Sigmoid colon (tissue), 7 donors: ENCODE data around the gene SRR. TPM values are rescaled to one million over a fixed set of nuclear protein-coding genes. Genes with fewer than 3 reads are reported as not detected.

ENCODE experiments used
- DNase-seq: peaks from one replicate; pipeline ENCODE4 v3.0.0-alpha.2; 2019
- H3K27ac ChIP-seq, 4 donors: fragments of 200-600 bp; sonication (generic); one replicate each; pipeline ENCODE4 v1.5.1; 2016 to 2019; ENCODE audit warnings: mild to moderate bottlenecking in 1 of 4
- H3K27me3 ChIP-seq, 3 donors: fragments of 200-600 bp; sonication (generic); one replicate each; pipeline ENCODE4 v1.5.1; 2019; ENCODE audit warnings: mild to moderate bottlenecking in 1 of 3
- H3K36me3 ChIP-seq, 4 donors: fragments of 200-600 bp; sonication (generic); one replicate each; pipeline ENCODE4 v1.5.1; 2016 to 2019
- H3K4me1 ChIP-seq, 4 donors: fragments of 200-600 bp; sonication (generic); one replicate each; pipeline ENCODE4 v1.5.1; 2017 to 2019
- H3K4me3 ChIP-seq, 4 donors: fragments of 200-600 bp; sonication (generic); one replicate each; pipeline ENCODE4 v1.5.1; 2017 to 2019; ENCODE audit warnings: mild to moderate bottlenecking in 2 of 4, moderate library complexity in 1 of 4
- H3K9me3 ChIP-seq, 4 donors: fragments of 200-600 bp in 3 of 4; sonication (generic) in 3 of 4; one replicate each; pipeline versions ENCODE4 v1.5.1 to v1.6.1; 2013 to 2019
- EP300 ChIP-seq, 4 donors: sonication (generic); formaldehyde crosslinking; IDR thresholded peaks; one replicate each; pipeline ENCODE4 v1.6.1; 2017; ENCODE audit warnings: antibody characterized with exemption in 4 of 4
- POLR2A ChIP-seq, 2 donors: fragments of 450-650 bp; IDR thresholded peaks; one replicate each; pipeline ENCODE4 v1.6.1; 2016; ENCODE audit warnings: antibody characterized with exemption in 2 of 2, mild to moderate bottlenecking in 2 of 2, moderate library complexity in 2 of 2
- POLR2AphosphoS5 ChIP-seq, 4 donors: sonication (generic); formaldehyde crosslinking; IDR thresholded peaks; one replicate each; pipeline ENCODE4 v1.6.1; 2017; ENCODE audit warnings: antibody characterized with exemption in 4 of 4
- WGBS, 2 donors: extraction: QIAGEN DNeasy Blood & Tissue Kit; methylation state at CpG; one replicate each; pipeline ENCODE4 v1.1.7; 2013; 5-methylcytosine and 5-hydroxymethylcytosine counted together
- intact Hi-C: fragments of 100-400 bp; cut with DNase I; formaldehyde crosslinking; loops from one replicate; pipeline ENCODE4 v1.15.1; 2023
- polyA plus RNA-seq, 3 donors: library from polyadenylated mRNA; stranded (reverse); fragments of 200-250 nt; gene quantifications; one replicate each; pipeline ENCODE4 v1.2.3, GENCODE V29; 2013
- small RNA-seq, 3 donors: library from RNA; depleted of rRNA; stranded (forward); fragments of <200 nt; gene quantifications; one replicate each; pipeline ENCODE3, GENCODE V24; 2016
- total RNA-seq, 4 donors: library from RNA; depleted of rRNA; stranded (reverse); fragments of >200 nt; gene quantifications; one replicate each; pipeline ENCODE4 v1.1.0, GENCODE V29; 2016
- TF ChIP-seq, protein P1 (sequence below), 4 experiments: fragments of 450-650 bp in 3 of 4; fragments of 200-600 bp in 1 of 4; IDR thresholded peaks; one replicate each; pipeline ENCODE4 v1.5.1; 2016 to 2019; ENCODE audit warnings: antibody characterized with exemption in 4 of 4, mild to moderate bottlenecking in 3 of 4, moderate library complexity in 2 of 4
- donor health status: healthy with polysubstance abuse.
- donor health status: Bipolar disorder and iron deficiency.
- donor health status: healthy.

SRR gene
- total and polyA plus RNA-seq, 7 donors, result 2.4 to 27.8 (median 10.0) TPM

- Histone ChIP-seq H3K4me1 (peaks cover 0 to 17% (median 13%) of the 10 kb centered on the region in 4 donors), H3K4me3 (no peak overlapping the region), H3K27ac (no peak overlapping the region), H3K36me3 (peaks cover 18 to 64% (median 28%) of the 10 kb centered on the region in 4 donors), H3K9me3 (no peaks in the 10 kb centered on the region), H3K27me3 (no peaks in the 10 kb centered on the region)
- TF ChIP-seq POLR2A (IDR thresholded peaks at IDR 0.05) (no peak), POLR2AphosphoS5 (IDR thresholded peaks at IDR 0.05) (no peak), EP300 (IDR thresholded peaks at IDR 0.05) (no peak)
- TF ChIP-seq, protein P1, sequence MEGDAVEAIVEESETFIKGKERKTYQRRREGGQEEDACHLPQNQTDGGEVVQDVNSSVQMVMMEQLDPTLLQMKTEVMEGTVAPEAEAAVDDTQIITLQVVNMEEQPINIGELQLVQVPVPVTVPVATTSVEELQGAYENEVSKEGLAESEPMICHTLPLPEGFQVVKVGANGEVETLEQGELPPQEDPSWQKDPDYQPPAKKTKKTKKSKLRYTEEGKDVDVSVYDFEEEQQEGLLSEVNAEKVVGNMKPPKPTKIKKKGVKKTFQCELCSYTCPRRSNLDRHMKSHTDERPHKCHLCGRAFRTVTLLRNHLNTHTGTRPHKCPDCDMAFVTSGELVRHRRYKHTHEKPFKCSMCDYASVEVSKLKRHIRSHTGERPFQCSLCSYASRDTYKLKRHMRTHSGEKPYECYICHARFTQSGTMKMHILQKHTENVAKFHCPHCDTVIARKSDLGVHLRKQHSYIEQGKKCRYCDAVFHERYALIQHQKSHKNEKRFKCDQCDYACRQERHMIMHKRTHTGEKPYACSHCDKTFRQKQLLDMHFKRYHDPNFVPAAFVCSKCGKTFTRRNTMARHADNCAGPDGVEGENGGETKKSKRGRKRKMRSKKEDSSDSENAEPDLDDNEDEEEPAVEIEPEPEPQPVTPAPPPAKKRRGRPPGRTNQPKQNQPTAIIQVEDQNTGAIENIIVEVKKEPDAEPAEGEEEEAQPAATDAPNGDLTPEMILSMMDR (IDR thresholded peaks at IDR 0.05), result no peak
- DNase-seq, result no peak
- intact Hi-C loops, result no loop called here
- WGBS, 2 donors, result 95 to 96% methylated on average over 18 of the region's 18 CpGs
Observed at GRCh38 chr17:2373179-2373578, 69.4 kb downstream of the SRR start.

Small RNAs within 50 kb of the gene (small RNA-seq; reads per million reads assigned to genes)
- gene AC006435.3 (0 reads per million in 3 donors), gene SNORD91A (1,234 to 2,628 (median 1,642) reads per million in 3 donors), gene SNORD91B (179 to 414 (median 307) reads per million in 3 donors)

Other genes with a start within 250 kb of the SRR start
- 10 to 100 TPM; 10.4 to 44.9 (median 24.8) TPM for gene HIC1, start 248.8 kb upstream of the SRR start, total RNA-seq
- gene HIC1, start 248.8 kb upstream of the SRR start, polyA plus RNA-seq, result 1 to 10 TPM; 1.6 to 5.4 (median 5.1) TPM
- gene SMG6, start 165 bp upstream of the SRR start, total RNA-seq, result 10 to 100 TPM; 21.4 to 38.8 (median 25.7) TPM
- 10 to 100 TPM; 11.1 to 23.9 (median 20.4) TPM for gene SMG6, start 165 bp upstream of the SRR start, polyA plus RNA-seq
- 10 to 100 TPM; 21.9 to 56.3 (median 38.0) TPM for gene TSR1, start 32.5 kb downstream of the SRR start, total RNA-seq
- 10 to 100 TPM in 1 of 3 donors, 1 to 10 TPM in 2; 6.7 to 16.6 (median 9.0) TPM for gene TSR1, start 32.5 kb downstream of the SRR start, polyA plus RNA-seq
- gene SGSM2, start 33.6 kb downstream of the SRR start, total RNA-seq, result 10 to 100 TPM; 25.5 to 79.8 (median 54.9) TPM
- 10 to 100 TPM in 2 of 3 donors, 1 to 10 TPM in 1; 6.2 to 43.9 (median 12.0) TPM for gene SGSM2, start 33.6 kb downstream of the SRR start, polyA plus RNA-seq
- gene MNT, start 97.1 kb downstream of the SRR start, total RNA-seq, result 10 to 100 TPM in 2 of 4 donors, 1 to 10 TPM in 2; 7.1 to 19.9 (median 11.6) TPM
- 10 to 100 TPM in 1 of 3 donors, 1 to 10 TPM in 2; 2.1 to 24.1 (median 3.0) TPM for gene MNT, start 97.1 kb downstream of the SRR start, polyA plus RNA-seq
- 10 to 100 TPM; 18.3 to 33.2 (median 24.4) TPM for gene METTL16, start 207.9 kb downstream of the SRR start, total RNA-seq
- 10 to 100 TPM in 1 of 3 donors, 1 to 10 TPM in 2; 6.5 to 14.0 (median 7.2) TPM for gene METTL16, start 207.9 kb downstream of the SRR start, polyA plus RNA-seq